ENCODE data around the gene FMNL2. TPM values are rescaled to one million over a fixed set of nuclear protein-coding genes. Genes with fewer than 3 reads are reported as not detected.

FMNL2 gene
- total and polyA plus RNA-seq, 2 of the 4 experiments (the other 2 are of a cell fraction) = 10.9 to 11.4 TPM

DNA sequence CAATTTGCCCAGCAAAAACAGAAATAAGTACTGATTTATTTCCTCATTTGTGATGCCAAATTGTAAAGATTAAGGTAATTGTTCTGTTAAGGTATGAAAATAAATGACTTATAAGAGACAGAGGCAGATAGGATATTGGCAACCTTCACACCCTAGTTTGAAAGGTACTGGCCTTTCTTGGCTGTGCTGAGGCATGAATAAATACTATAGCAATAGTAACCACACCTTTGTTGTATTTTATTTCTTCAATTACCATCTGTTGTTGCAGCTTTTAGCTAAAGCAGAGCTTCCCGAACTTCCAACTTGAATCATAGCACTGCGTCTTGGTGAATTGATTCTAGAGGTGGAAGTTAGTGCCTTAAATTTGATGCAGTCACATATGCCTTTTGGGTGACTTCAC lies 55.9 kb downstream of the FMNL2 start:
- Histone ChIP-seq H2AK9ac (replicated peaks; ENCODE audit: low read depth, low read length, poor library complexity) (no peak overlapping the region), H4K5ac (ENCODE audit: low read depth, low read length) (no peak overlapping the region), H3K27ac (ENCODE audit: insufficient read depth, low read length) (no peak overlapping the region), H4K91ac (ENCODE audit: insufficient read depth, low read depth, low read length) (no peak overlapping the region), H2BK120ac (ENCODE audit: low read depth, low read length) (no peak overlapping the region), H4K20me1 (ENCODE audit: insufficient read depth, low read length) (no peaks in the 10 kb centered on the region), H3K23ac (ENCODE audit: low read depth, low read length) (no peak overlapping the region), H3K14ac (replicated peaks; ENCODE audit: low read depth, low read length) (no peak overlapping the region), H2BK15ac (ENCODE audit: low read depth, low read length) (no peak overlapping the region), H2BK20ac (ENCODE audit: low read depth, low read length) (no peak overlapping the region), H4K8ac (ENCODE audit: low read depth in 2 of 2, low read length in 2 of 2) (no peak overlapping the region), H3K4me3 (ENCODE audit: insufficient read depth, low read depth, low read length) (no peak overlapping the region), H3K79me1 (ENCODE audit: low read depth in 1 of 2, low read length in 2 of 2) (peaks cover 16 to 22% of the 10 kb centered on the region in 2 experiments), H3K4ac (ENCODE audit: low read depth, low read length) (no peak overlapping the region), H3K4me1 (ENCODE audit: control insufficient read depth, insufficient read depth, low read length) (peaks cover 4% of the 10 kb centered on the region; the same call in 1 of the 2 replicates), H2AK5ac (ENCODE audit: low read depth, low read length) (no peak overlapping the region), H3K36me3 (ENCODE audit: control insufficient read depth, insufficient read depth, low read length) (no peaks in the 10 kb centered on the region), H3K18ac (ENCODE audit: low read depth, low read length) (no peak overlapping the region), H3K9me1 (ENCODE audit: insufficient read depth, low read length) (no peaks in the 10 kb centered on the region), H3K9ac (ENCODE audit: low read depth, low read length) (no peak overlapping the region), H3K4me2 (ENCODE audit: low read depth, low read length) (no peak overlapping the region), H3K56ac (ENCODE audit: extremely low read depth, insufficient read depth, low read length) (no peak overlapping the region), H2BK5ac (ENCODE audit: low read depth, low read length, poor library complexity, severe bottlenecking) (no peak overlapping the region), H3K9me3 (ENCODE audit: control insufficient read depth, insufficient read depth, low read length) (no peaks in the 10 kb centered on the region), H2AFZ (replicated peaks; ENCODE audit: low read length, poor library complexity) (no peak overlapping the region), H3K27me3 (ENCODE audit: control insufficient read depth, insufficient read depth, low read length) (no peaks in the 10 kb centered on the region)
- TF ChIP-seq CEBPB (IDR thresholded peaks at IDR 0.05; ENCODE audit: low read depth, low read length) (no peak), RFX5 (IDR thresholded peaks at IDR 0.05; ENCODE audit: low read depth, low read length) (no peak), RCOR1 (IDR thresholded peaks at IDR 0.05; ENCODE audit: insufficient replicate concordance, low read length) (no peak), MAZ (IDR thresholded peaks at IDR 0.05; ENCODE audit: borderline replicate concordance, low read depth, low read length) (no peak), BHLHE40 (IDR thresholded peaks at IDR 0.05; ENCODE audit: low read depth, low read length) (no peak), FOS (IDR thresholded peaks at IDR 0.05; ENCODE audit: low read depth, low read length) (no peak), CHD1 (IDR thresholded peaks at IDR 0.05; ENCODE audit: low read depth, low read length) (no peak), RAD21 (IDR thresholded peaks at IDR 0.05; ENCODE audit: low read length) (no peak), POLR2A (IDR thresholded peaks at IDR 0.05; ENCODE audit: low read depth, low read length) (no peak)
- TF ChIP-seq, protein P1, sequence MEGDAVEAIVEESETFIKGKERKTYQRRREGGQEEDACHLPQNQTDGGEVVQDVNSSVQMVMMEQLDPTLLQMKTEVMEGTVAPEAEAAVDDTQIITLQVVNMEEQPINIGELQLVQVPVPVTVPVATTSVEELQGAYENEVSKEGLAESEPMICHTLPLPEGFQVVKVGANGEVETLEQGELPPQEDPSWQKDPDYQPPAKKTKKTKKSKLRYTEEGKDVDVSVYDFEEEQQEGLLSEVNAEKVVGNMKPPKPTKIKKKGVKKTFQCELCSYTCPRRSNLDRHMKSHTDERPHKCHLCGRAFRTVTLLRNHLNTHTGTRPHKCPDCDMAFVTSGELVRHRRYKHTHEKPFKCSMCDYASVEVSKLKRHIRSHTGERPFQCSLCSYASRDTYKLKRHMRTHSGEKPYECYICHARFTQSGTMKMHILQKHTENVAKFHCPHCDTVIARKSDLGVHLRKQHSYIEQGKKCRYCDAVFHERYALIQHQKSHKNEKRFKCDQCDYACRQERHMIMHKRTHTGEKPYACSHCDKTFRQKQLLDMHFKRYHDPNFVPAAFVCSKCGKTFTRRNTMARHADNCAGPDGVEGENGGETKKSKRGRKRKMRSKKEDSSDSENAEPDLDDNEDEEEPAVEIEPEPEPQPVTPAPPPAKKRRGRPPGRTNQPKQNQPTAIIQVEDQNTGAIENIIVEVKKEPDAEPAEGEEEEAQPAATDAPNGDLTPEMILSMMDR (conservative IDR thresholded peaks at IDR 0.05; ENCODE audit: low read depth, low read length) = no peak
- POLR2A ChIA-PET (ENCODE audit: unreplicated experiment) = no interaction called here
- no CpG with 5 or more reads among the region's 2 CpGs for WGBS, 2 experiments (ENCODE audit: extremely low coverage in 2 of 2, insufficient read length in 1 of 2)
- ATAC-seq (ENCODE audit: low read depth) (no peak), DNase-seq (no peak)
- CTCF ChIA-PET = no interaction called here
- intact Hi-C loops (cut with micrococcal nuclease) (no loop called here), in situ Hi-C loops (cut with MboI; ENCODE audit: low sequenced_read_pairs) (no loop called here), dilution Hi-C loops (cut with HindIII; ENCODE audit: low sequenced_read_pairs, unreplicated experiment) (no loop called here)
- BruUV-seq (replicated peaks) = no TSS peak

All from IMR-90 (cell line).